Uterus (tissue), 4 donors: ENCODE results near the gene SLC25A53. TPM values are rescaled to one million over a fixed set of nuclear protein-coding genes. Genes with fewer than 3 reads are reported as not detected.

Experiments used
- DNase-seq, 2 donors: peaks; one replicate each; pipeline ENCODE4 v3.0.0-alpha.2; 2019 to 2020
- H3K27ac ChIP-seq, 2 donors: fragments of 200-600 bp; sonication (generic); 1 replicate in 1 of 2; 2 replicates in 1 of 2; pipeline ENCODE4 v1.5.1; 2016 to 2018
- H3K27me3 ChIP-seq, 2 donors: fragments of 200-600 bp; sonication (generic); one replicate each; pipeline ENCODE4 v1.5.1; 2018 to 2019; ENCODE audit warnings: control low read depth in 1 of 2
- H3K36me3 ChIP-seq, 2 donors: fragments of 200-600 bp; sonication (generic); one replicate each; pipeline ENCODE4 v1.5.1; 2019; ENCODE audit warnings: control low read depth in 1 of 2
- H3K4me1 ChIP-seq, 2 donors: fragments of 200-600 bp; sonication (generic); one replicate each; pipeline ENCODE4 v1.5.1; 2018 to 2019; ENCODE audit warnings: control low read depth in 1 of 2
- H3K4me3 ChIP-seq, 2 donors: fragments of 200-600 bp; sonication (generic); 1 replicate in 1 of 2; 2 replicates in 1 of 2; pipeline ENCODE4 v1.5.1; 2018 to 2019; ENCODE audit warnings: mild to moderate bottlenecking in 1 of 2
- H3K9me3 ChIP-seq, 2 donors: fragments of 200-600 bp; sonication (generic); one replicate each; pipeline ENCODE4 v1.5.1; 2019; ENCODE audit warnings: control low read depth in 1 of 2
- POLR2A ChIP-seq, 2 donors: fragments of 450-650 bp; IDR thresholded peaks; one replicate each; pipeline ENCODE4 v1.6.1; 2016; ENCODE audit warnings: antibody characterized with exemption in 2 of 2, mild to moderate bottlenecking in 1 of 2, moderate library complexity in 1 of 2
- intact Hi-C: fragments of 100-400 bp; cut with DNase I; formaldehyde crosslinking; loops from one replicate; pipeline ENCODE4 v1.15.1; 2023; ENCODE audit warnings: low total_unique reads
- total RNA-seq, 4 donors: library from RNA; depleted of rRNA in 3 of 4; stranded (reverse); fragments of >200 nt in 3 of 4; gene quantifications; one replicate each; pipeline versions ENCODE4 v1.1.0 to v1.2.4, GENCODE V29; 2014 to 2023
- TF ChIP-seq, protein P1 (sequence below), 4 experiments: fragments of 200-600 bp in 2 of 4; fragments of 450-650 bp in 2 of 4; sonication (generic) in 2 of 4; IDR thresholded peaks; one replicate each; pipeline ENCODE4 v1.5.1; 2016 to 2019; ENCODE audit warnings: antibody characterized with exemption in 4 of 4, mild to moderate bottlenecking in 2 of 4, moderate library complexity in 1 of 4
- donor health status: DM: yes; HTN: yes; CAD: no.

Gene SLC25A53
- total RNA-seq, 4 donors from 2014 or later: 10.2 to 22.4 (median 19.2) TPM; not detected in 1

DNA sequence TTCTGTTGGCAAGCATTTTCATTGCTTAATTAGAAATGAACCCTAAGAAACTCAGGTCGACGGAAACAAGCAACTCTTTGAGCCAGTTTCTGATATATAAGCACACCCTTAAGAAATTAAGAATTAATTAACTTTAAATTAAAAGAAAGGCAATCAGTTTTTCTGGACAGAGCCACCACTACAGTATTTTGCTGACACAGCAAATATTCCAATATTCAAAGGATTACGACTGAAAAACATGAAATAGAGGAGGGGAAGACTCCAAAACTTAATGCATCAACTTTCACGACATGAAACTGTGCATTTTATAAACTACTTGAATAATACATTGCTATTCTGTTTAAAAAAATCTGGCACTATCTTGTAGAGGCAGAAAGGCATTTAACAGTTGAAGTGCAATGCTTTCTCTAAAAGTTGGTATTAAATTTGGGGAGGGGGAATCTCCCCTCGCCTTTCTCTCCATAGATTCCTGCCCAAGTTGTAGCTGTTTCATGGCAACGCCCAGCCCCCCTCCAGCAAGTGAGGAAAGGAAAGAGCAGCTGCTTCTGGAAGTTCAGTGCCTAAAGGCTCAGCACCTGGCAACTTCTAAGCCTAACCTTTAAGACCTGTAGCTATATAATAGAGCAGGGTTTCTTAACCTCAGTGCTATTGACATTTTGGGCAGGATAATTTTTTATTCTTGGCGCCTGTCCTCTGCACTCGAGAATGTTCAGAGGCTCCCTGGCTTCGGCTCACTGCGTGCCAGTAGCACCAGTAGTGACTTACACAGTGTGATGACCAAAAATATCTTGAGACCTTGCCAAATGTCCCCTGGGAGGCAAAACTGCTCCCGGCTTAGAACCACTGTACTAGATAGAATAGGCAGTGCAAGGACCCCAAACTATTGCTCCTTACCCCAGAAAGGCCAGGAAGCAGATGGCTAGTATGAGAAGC, 51.2 kb downstream of the SLC25A53 start:
- no peaks in the 10 kb centered on the region for H3K4me1 ChIP-seq
- intact Hi-C loops: no loop called here
- H3K27ac ChIP-seq: no peak overlapping the region
- H3K4me3 ChIP-seq: no peak overlapping the region
- H3K36me3 ChIP-seq: no peaks in the 10 kb centered on the region
- no peak for TF ChIP-seq POLR2A (IDR thresholded peaks at IDR 0.05)
- TF ChIP-seq, protein P1, sequence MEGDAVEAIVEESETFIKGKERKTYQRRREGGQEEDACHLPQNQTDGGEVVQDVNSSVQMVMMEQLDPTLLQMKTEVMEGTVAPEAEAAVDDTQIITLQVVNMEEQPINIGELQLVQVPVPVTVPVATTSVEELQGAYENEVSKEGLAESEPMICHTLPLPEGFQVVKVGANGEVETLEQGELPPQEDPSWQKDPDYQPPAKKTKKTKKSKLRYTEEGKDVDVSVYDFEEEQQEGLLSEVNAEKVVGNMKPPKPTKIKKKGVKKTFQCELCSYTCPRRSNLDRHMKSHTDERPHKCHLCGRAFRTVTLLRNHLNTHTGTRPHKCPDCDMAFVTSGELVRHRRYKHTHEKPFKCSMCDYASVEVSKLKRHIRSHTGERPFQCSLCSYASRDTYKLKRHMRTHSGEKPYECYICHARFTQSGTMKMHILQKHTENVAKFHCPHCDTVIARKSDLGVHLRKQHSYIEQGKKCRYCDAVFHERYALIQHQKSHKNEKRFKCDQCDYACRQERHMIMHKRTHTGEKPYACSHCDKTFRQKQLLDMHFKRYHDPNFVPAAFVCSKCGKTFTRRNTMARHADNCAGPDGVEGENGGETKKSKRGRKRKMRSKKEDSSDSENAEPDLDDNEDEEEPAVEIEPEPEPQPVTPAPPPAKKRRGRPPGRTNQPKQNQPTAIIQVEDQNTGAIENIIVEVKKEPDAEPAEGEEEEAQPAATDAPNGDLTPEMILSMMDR (IDR thresholded peaks at IDR 0.05): no peak
- H3K27me3 ChIP-seq: no peaks in the 10 kb centered on the region
- no peak for DNase-seq
- H3K9me3 ChIP-seq: no peaks in the 10 kb centered on the region

DNA sequence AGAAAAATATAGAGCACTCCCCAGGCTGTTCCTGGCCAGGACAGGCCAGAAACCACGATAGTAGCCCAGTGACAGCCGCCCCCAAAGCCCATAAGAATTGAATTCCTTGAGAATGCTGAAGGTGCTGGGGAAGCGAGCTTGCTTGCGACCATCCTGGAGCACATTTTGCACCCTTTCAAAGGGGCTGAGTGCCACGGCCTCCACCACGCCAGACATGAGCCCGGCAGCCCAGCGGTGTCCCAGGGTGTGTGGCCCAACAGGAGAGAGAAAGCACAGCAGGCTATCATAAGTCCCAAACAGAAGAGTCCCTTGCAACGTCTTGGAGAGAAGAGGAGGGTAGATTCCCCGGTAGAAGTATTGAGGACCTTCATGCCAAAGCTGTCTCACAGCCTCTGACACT, 52.1 kb downstream of the SLC25A53 start:
- DNase-seq: no peak
- H3K27me3 ChIP-seq: no peaks in the 10 kb centered on the region
- intact Hi-C loops: no loop called here

DNA sequence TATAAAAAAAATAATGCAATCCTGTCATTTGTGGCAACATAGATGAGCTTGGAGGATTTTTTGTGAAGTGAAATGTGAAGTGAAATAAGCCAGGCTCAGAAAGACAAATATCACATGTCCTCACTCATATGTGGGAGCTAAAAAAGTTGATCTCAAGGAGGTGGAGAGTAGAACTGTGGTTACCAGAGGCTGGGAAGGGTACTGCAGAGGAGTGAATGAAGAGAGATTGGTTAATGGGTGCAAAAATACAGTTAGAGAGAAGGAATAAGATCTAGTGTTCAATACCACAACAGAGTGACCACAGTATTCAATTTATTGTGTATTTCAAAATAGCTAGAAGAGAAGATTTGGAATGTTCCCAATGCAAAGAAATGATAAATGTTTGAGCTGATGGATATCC, 57.9 kb downstream of the SLC25A53 start:
- H3K4me1 ChIP-seq: no peaks in the 10 kb centered on the region
- intact Hi-C loops: no loop called here
- H3K27me3 ChIP-seq: peaks cover 0 to 10% of the 10 kb centered on the region in 2 donors
- no peaks in the 10 kb centered on the region for H3K9me3 ChIP-seq
- TF ChIP-seq, protein P1 (IDR thresholded peaks at IDR 0.05): no peak
- no peak for TF ChIP-seq POLR2A (IDR thresholded peaks at IDR 0.05)
- DNase-seq: no peak
- no peak overlapping the region for H3K27ac ChIP-seq
- no peak overlapping the region for H3K4me3 ChIP-seq
- no peaks in the 10 kb centered on the region for H3K36me3 ChIP-seq

More for the DNA sequence above, 52.1 kb downstream of the SLC25A53 start:
- Histone ChIP-seq H3K36me3 (no peaks in the 10 kb centered on the region), H3K4me3 (no peak overlapping the region), H3K27ac (no peak overlapping the region), H3K4me1 (no peaks in the 10 kb centered on the region), H3K9me3 (no peaks in the 10 kb centered on the region)
- TF ChIP-seq POLR2A (IDR thresholded peaks at IDR 0.05): no peak
- TF ChIP-seq, protein P1 (IDR thresholded peaks at IDR 0.05): no peak

DNA sequence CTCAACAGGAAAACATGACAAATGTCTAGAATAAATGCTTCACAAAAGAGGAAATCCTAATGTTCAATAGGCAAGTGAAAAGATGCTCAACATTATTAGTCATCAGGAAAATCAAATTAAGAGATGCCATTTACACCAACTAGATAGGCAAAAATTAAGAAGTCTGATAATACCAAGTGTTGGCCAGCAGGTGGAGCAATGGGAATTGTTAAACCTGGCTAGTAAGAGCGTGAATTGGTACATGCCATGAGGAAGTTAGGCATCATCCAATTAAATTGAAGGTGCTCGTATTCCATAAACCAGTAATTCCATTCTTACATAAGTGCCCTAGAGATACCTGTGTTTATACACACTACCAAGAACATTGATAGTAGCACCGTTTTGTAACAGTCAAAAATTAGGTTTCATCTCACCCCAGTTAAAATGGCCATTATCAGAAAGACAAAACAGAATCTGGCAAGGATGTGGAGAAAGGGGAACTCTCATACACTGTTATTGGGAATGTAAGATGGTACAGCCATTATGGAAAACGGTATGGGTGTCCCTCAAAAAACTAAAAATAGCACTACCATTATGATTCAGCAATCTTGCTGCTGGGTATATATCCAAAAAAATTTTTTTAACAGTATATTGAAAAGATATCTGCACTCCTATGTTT, 58.5 kb downstream of the SLC25A53 start:
- Histone ChIP-seq H3K4me1 (no peaks in the 10 kb centered on the region), H3K27me3 (peaks cover 0 to 10% of the 10 kb centered on the region in 2 donors), H3K36me3 (no peaks in the 10 kb centered on the region), H3K9me3 (no peaks in the 10 kb centered on the region), H3K27ac (no peak overlapping the region), H3K4me3 (no peak overlapping the region)
- intact Hi-C loops: no loop called here
- TF ChIP-seq, protein P1 (IDR thresholded peaks at IDR 0.05): peak; percentile 55 to 66 (median 62)
- TF ChIP-seq POLR2A (IDR thresholded peaks at IDR 0.05): no peak
- peak; percentile 32 to 56 for DNase-seq

DNA sequence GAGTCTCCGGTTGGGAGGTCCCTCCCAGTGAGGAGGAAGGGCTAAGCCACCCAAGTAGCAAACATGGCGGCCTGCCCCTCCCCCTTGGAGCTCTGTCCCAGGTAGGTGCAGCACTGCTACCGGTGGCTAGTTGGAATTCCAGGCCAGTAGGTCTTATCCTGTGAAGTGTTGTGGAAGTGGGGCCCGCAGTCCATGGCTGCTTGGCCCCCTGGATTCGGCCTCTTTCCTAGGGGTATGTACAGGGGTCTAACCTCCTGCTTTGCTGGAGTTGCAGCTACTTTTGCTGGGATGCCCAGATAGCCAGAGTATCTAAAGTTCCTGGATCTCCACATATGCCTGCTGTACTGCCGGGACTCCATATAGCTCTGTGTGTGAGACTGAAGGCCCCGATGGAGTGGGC, 70.9 kb downstream of the SLC25A53 start:
- no peaks in the 10 kb centered on the region for H3K9me3 ChIP-seq
- H3K27me3 ChIP-seq: peaks cover 0 to 5% of the 10 kb centered on the region in 2 donors
- H3K27ac ChIP-seq: no peak overlapping the region
- intact Hi-C loops: no loop called here
- no peaks in the 10 kb centered on the region for H3K36me3 ChIP-seq
- TF ChIP-seq, protein P1 (IDR thresholded peaks at IDR 0.05): no peak
- TF ChIP-seq POLR2A (IDR thresholded peaks at IDR 0.05): no peak
- H3K4me1 ChIP-seq: no peaks in the 10 kb centered on the region
- DNase-seq: no peak
- no peak overlapping the region for H3K4me3 ChIP-seq
